K562 (cell line): Measurements from ENCODE around the gene BCL6B. TPM values are rescaled to one million over a fixed set of nuclear protein-coding genes. Genes with fewer than 3 reads are reported as not detected.

Experiments used
- ATAC-seq: fragments of 200-7000 bp; cut with Tn5 transposase; 3 replicates; pipeline ENCODE4 v1.9.1; 2020; ENCODE audit warnings: moderate library complexity
- BruUV-seq: library from RNA; stranded (reverse); fragments of 400-500 nt; replicated peaks from 2 replicates; lab custom pipeline; 2021; lab: Mats Ljungman, UMichigan
- CTCF ChIA-PET: fragments of 300-600 bp; formaldehyde crosslinking; extraction: SDS; loops from one replicate; lab custom pipeline; 2021; ENCODE audit warnings: low intra/inter-chr PET ratio; lab: Yijun Ruan, JAX
- POLR2A ChIA-PET: fragments of 300-600, 350-650 bp; sonication (Branson Sonifier 250); formaldehyde crosslinking; extraction: SDS; loops from one replicate; lab custom pipeline; 2021; ENCODE audit warnings: antibody characterized with exemption, inconsistent platforms; lab: Yijun Ruan, JAX
- DNase-seq, 4 experiments: peaks; one replicate each; pipeline versions ENCODE4 v3.0.0 to v3.0.0-alpha.2; 2011 to 2018; ENCODE audit warnings: low spot score in 3 of 4, mixed read lengths in 3 of 4; ENCODE audit errors: extremely low read depth in 1 of 4
- FAIRE-seq: peaks from 2 replicates; lab custom pipeline; 2011; peaks lifted over from hg19 to GRCh38; lab: Jason Lieb, UNC
- H2AFZ ChIP-seq: 2 replicates; pipeline ENCODE4 v1.6.0; 2011; ENCODE audit warnings: low read depth, low read length, control low read depth, inconsistent platforms
- H3K27ac ChIP-seq: fragments of 200-600 bp; 3 replicates; pipeline ENCODE4 v1.8.0; 2011; ENCODE audit warnings: low read depth, mild to moderate bottlenecking, control low read depth, inconsistent platforms, low read length, moderate library complexity, mixed read lengths; ENCODE audit errors: extremely low read depth
- H3K27me3 ChIP-seq, 2 experiments: fragments of 300-600 bp in 1 of 2; 2 replicates in 1 of 2; 3 replicates in 1 of 2; pipeline versions ENCODE4 v1.6.0 to v1.8.0; 2011; ENCODE audit warnings: inconsistent platforms in 2 of 2, low read length in 2 of 2, mild to moderate bottlenecking in 1 of 2, mixed read lengths in 1 of 2, moderate library complexity in 1 of 2; ENCODE audit not compliant: control insufficient read depth in 2 of 2, insufficient read depth in 2 of 2
- H3K36me3 ChIP-seq: fragments of 300-600 bp; 3 replicates; pipeline ENCODE4 v1.8.0; 2011; ENCODE audit warnings: mild to moderate bottlenecking, low read length, inconsistent platforms; ENCODE audit not compliant: control insufficient read depth, insufficient read depth
- H3K4me1 ChIP-seq, 2 experiments: fragments of 200-600 bp in 1 of 2; replicated peaks in 1 of 2; 2 replicates in 1 of 2; 3 replicates in 1 of 2; pipeline versions ENCODE4 v1.5.1 to v1.8.0; 2011; ENCODE audit warnings: inconsistent platforms in 2 of 2, low read length in 2 of 2, mild to moderate bottlenecking in 1 of 2, mixed read lengths in 1 of 2, moderate library complexity in 1 of 2; ENCODE audit not compliant: control insufficient read depth in 2 of 2, insufficient read depth in 2 of 2
- H3K4me2 ChIP-seq: 2 replicates; pipeline ENCODE4 v1.6.1; 2011; ENCODE audit warnings: low read length, control low read depth, inconsistent platforms, mixed read lengths; ENCODE audit not compliant: insufficient read depth
- H3K4me3 ChIP-seq: fragments of 200-600 bp; sonication (generic), shearing (Covaris generic); 2 replicates; pipeline ENCODE4 v1.5.1; 2016; ENCODE audit warnings: control low read depth, inconsistent platforms
- H3K79me2 ChIP-seq: fragments of 200-600 bp; 3 replicates; pipeline ENCODE4 v1.8.0; 2011; ENCODE audit warnings: low read length, inconsistent platforms; ENCODE audit not compliant: control insufficient read depth, insufficient read depth
- H3K9ac ChIP-seq, 2 experiments: 2 replicates each; pipeline versions ENCODE4 v1.6.0 to v1.6.1; 2011; ENCODE audit warnings: low read depth in 2 of 2, low read length in 2 of 2, control low read depth in 1 of 2, inconsistent platforms in 1 of 2, mild to moderate bottlenecking in 1 of 2, mixed read lengths in 1 of 2; ENCODE audit not compliant: insufficient read depth in 1 of 2
- H3K9me1 ChIP-seq: one replicate; pipeline ENCODE4 v1.6.0; 2011; ENCODE audit warnings: inconsistent platforms, mild to moderate bottlenecking, low read length, moderate library complexity; ENCODE audit not compliant: control insufficient read depth, insufficient read depth
- H3K9me3 ChIP-seq: replicated peaks from 2 replicates; pipeline ENCODE4 v1.5.1; 2011; ENCODE audit warnings: low read depth, low read length, inconsistent platforms; ENCODE audit not compliant: control insufficient read depth, insufficient read depth
- H4K20me1 ChIP-seq: replicated peaks from 2 replicates; pipeline ENCODE4 v1.6.1; 2011; ENCODE audit warnings: low read length, inconsistent platforms, mixed read lengths; ENCODE audit not compliant: control insufficient read depth, insufficient read depth
- NUFIP1 ChIP-seq: fragments of 450-650 bp; IDR thresholded peaks from 2 replicates; pipeline ENCODE4 v1.6.1; 2018; ENCODE audit not compliant: partially characterized antibody
- POLR2G ChIP-seq: fragments of 200-400 bp; formaldehyde crosslinking; IDR thresholded peaks from 2 replicates; pipeline ENCODE4 v1.6.1; 2017; ENCODE audit warnings: low read depth, mild to moderate bottlenecking, antibody characterized with exemption, low read length, moderate library complexity
- ZBTB33 ChIP-seq: sonication (generic); formaldehyde crosslinking; IDR thresholded peaks from 2 replicates; pipeline ENCODE4 v1.8.1; 2023; ENCODE audit warnings: mild to moderate bottlenecking, missing genetic modification reagents
- WGBS: fragments of 100-300 bp; shearing (Covaris generic); methylation state at CpG from one replicate; pipeline ENCODE4 v1.1.6; 2016; ENCODE audit warnings: low coverage, mixed read lengths; ENCODE audit not compliant: insufficient coverage; ENCODE audit errors: missing lambda C conversion rate; 5-methylcytosine and 5-hydroxymethylcytosine counted together
- in situ Hi-C: fragments of 300-500 bp; cut with MboI; formaldehyde crosslinking; loops from 4 replicates; pipeline ENCODE4 v1.15.0; 2018; ENCODE audit warnings: inconsistent platforms, mixed read lengths
- intact Hi-C: fragments of 100-400 bp; cut with micrococcal nuclease; formaldehyde crosslinking; loops from 2 replicates; pipeline ENCODE4 v1.14.2; 2022
- polyA plus RNA-seq, 8 experiments: library from polyadenylated mRNA; depleted of rRNA in 4 of 8; stranded (reverse) in 5 of 8; unstranded in 3 of 8; fragments of >200 nt; fragmentation: Nextera tagmentation in 2 of 8; fragmentation: Illumina TruSeq in 1 of 8; extraction: Ambion mirVana in 2 of 8; extraction: Trizol in 1 of 8; gene quantifications; 2 replicates each; pipeline versions ENCODE4 v1.2.1 to v1.2.3, GENCODE V29; 2011 to 2014; ENCODE audit warnings: inconsistent platforms in 1 of 8, missing spikeins in 1 of 8
- total RNA-seq, 7 experiments: library from RNA; depleted of rRNA in 6 of 7; stranded (reverse); fragments of >200 nt in 6 of 7; fragmentation: Illumina TruSeq in 2 of 7; extraction: Trizol in 2 of 7; gene quantifications; 2 replicates each; pipeline versions ENCODE4 v1.2.1 to v1.2.3, GENCODE V29; 2011 to 2021; ENCODE audit warnings: low replicate concordance in 1 of 7

The BCL6B gene
- total and polyA plus RNA-seq, 9 of the 15 experiments (the other 6 are each of a cell fraction or from before 2014, with no cell fraction given) = 0.89 to 5.0 (median 3.6) TPM

DNA sequence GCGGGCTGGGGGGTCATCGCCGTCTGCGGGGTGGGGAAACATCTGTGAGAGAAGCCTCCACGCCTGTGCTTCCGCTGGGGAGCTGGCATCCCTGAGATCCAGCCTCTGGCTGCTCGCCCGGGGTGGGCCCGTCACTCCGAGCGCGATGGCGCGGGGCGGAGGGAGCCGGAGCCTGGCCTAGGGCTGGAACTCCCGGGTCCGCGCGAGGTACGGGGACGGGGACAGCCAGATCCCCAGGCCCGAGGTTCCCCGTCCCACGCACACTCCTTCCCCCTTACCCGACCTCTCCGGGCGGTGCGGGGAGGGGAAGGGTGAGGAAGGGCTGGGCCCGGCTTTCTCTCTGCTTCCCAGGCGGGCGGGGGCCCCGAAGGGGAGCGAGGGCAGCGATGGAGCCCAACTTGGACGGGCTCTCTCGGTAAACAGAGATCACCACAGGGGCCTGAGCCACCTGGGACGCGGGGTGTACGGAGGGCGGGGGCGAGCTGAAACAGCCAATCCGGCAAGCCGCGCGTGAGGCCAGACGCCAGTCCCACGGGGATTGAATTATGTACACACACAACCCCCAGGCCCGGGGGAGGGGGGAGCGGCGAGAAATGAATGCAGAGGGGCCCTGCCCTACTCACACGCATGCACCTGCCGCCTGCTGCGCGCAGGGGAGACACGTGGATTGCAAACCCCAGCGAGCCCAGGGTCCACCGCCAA lies 20.8 kb downstream of the BCL6B start, which contains the start of gene SLC16A11:
Gene SLC16A11 (minus strand): TSS at position 596 of the 702 bp plus-strand sequence. CDS start 579 bp downstream, at position 17.
- in situ Hi-C loops (loop anchor here (10.0 to 25.0 kb wide), 2 partner anchors 291 to 519 kb away; partner anchors contain the start of genes ACAP1, SENP3 and TNFSF13), intact Hi-C loops (no loop called here)
- no peak for FAIRE-seq
- Histone ChIP-seq H3K36me3 (no peaks in the 10 kb centered on the region), H2AFZ (no peak within 1 kb of the TSS), H3K4me2 (no peak within 1 kb of the TSS), H3K79me2 (no peaks in the 10 kb centered on the region), H4K20me1 (no peaks in the 10 kb centered on the region), H3K4me3 (no peak within 1 kb of the TSS), H3K9ac (no peak within 1 kb of the TSS), H3K4me1 (peaks cover 0 to 26% of the 10 kb centered on the region in 2 experiments; a peak in 4 of 5 replicates), H3K27ac (no peak within 1 kb of the TSS), H3K27me3 (no peaks in the 10 kb centered on the region)
- no peak for ATAC-seq
- DNase-seq = no peak
- WGBS = 35% methylated on average over 5 of the region's 58 CpGs
- POLR2A ChIA-PET = interaction anchor here (0.5 to 3.2 kb wide), 2 partner anchors 8 to 850 kb away, joined by 4 to 10 read pairs; partner anchors contain the start of gene SLC16A13
- CTCF ChIA-PET = interaction anchor here (0.6 to 3.6 kb wide), 2 partner anchors 63 to 92 kb away, joined by 3 to 41 read pairs; no protein-coding TSS in a partner anchor
- no TSS peak for BruUV-seq
- TF ChIP-seq ZBTB33 (CRISPR knock-in tag) (peak; percentile 16; the same call in 1 of the 2 replicates), POLR2G (peak; percentile 15; the same call in 1 of the 2 replicates), NUFIP1 (no peak)
- TF ChIP-seq, all 486 proteins: peak for 2
- H3K9me1 ChIP-seq = no peaks in the 10 kb centered on the region
- no peaks in the 10 kb centered on the region for H3K9me3 ChIP-seq
